Endodermal cell (in vitro differentiated cells): ENCODE results near the gene XRCC1. TPM values are rescaled to one million over a fixed set of nuclear protein-coding genes. Genes with fewer than 3 reads are reported as not detected.
"Not testable (repeated sequence)": the region's sequence is repeated elsewhere in the genome, so short reads cannot be mapped to it uniquely, and the experiment has no call there.

Experiments used
- DNase-seq: peaks from one replicate; pipeline ENCODE4 v3.0.0-alpha.2; 2017
- H3K27ac ChIP-seq: 2 replicates; pipeline ENCODE4 v1.5.1; 2013; ENCODE audit warnings: mild to moderate bottlenecking, low read depth, low read length, moderate library complexity
- H3K27me3 ChIP-seq: 2 replicates; pipeline ENCODE4 v1.6.1; 2013; ENCODE audit warnings: mild to moderate bottlenecking, low read length, moderate library complexity; ENCODE audit not compliant: insufficient read depth, control insufficient read depth, poor library complexity, severe bottlenecking
- H3K36me3 ChIP-seq: 2 replicates; pipeline ENCODE4 v1.7.0; 2013; ENCODE audit warnings: mild to moderate bottlenecking, low read length, moderate library complexity; ENCODE audit not compliant: control insufficient read depth, insufficient read depth
- H3K4me1 ChIP-seq: one replicate; pipeline ENCODE4 v1.7.0; 2013; ENCODE audit warnings: low read length; ENCODE audit not compliant: control insufficient read depth, insufficient read depth
- H3K4me3 ChIP-seq: 2 replicates; pipeline ENCODE4 v1.5.1; 2013; ENCODE audit warnings: mild to moderate bottlenecking, low read length, moderate library complexity
- H3K9ac ChIP-seq: 2 replicates; pipeline ENCODE4 v1.6.1; 2013; ENCODE audit warnings: mild to moderate bottlenecking, low read length, moderate library complexity; ENCODE audit not compliant: poor library complexity, severe bottlenecking; ENCODE audit errors: extremely low read depth
- H3K9me3 ChIP-seq: 2 replicates; pipeline ENCODE4 v1.6.1; 2013; ENCODE audit warnings: mild to moderate bottlenecking, low read length, moderate library complexity; ENCODE audit not compliant: control insufficient read depth
- H3K27ac Mint-ChIP-seq: 2 replicates; pipeline ENCODE4 v1.8.0; 2020; ENCODE audit warnings: mixed read lengths
- H3K27me3 Mint-ChIP-seq: 2 replicates; pipeline ENCODE4 v1.8.0; 2021; ENCODE audit warnings: mild to moderate bottlenecking, mixed read lengths; ENCODE audit not compliant: insufficient read depth
- H3K36me3 Mint-ChIP-seq: 2 replicates; pipeline ENCODE4 v1.8.0; 2020; ENCODE audit warnings: low read depth, mixed read lengths
- H3K4me1 Mint-ChIP-seq: 2 replicates; pipeline ENCODE4 v1.8.0; 2020; ENCODE audit warnings: mixed read lengths
- H3K4me3 Mint-ChIP-seq: 2 replicates; pipeline ENCODE4 v1.8.0; 2020; ENCODE audit warnings: mild to moderate bottlenecking, moderate library complexity, mixed read lengths
- H3K9me3 Mint-ChIP-seq: 2 replicates; pipeline ENCODE4 v1.8.0; 2020; ENCODE audit warnings: mild to moderate bottlenecking, mixed read lengths
- WGBS, 2 experiments: methylation state at CpG; one replicate each; pipeline versions ENCODE4 v1.1.5 to v1.1.7; 2013; ENCODE audit warnings: missing lambda C conversion rate in 2 of 2, mixed read lengths in 1 of 2; ENCODE audit not compliant: insufficient coverage in 1 of 2, insufficient read length in 1 of 2; 5-methylcytosine and 5-hydroxymethylcytosine counted together
- total RNA-seq, 2 donors: library from RNA; stranded (reverse); fragmentation: NEBNext Ultra II Directional in 1 of 2; extraction: Animal tissue kit (Norgen Biotek cat#: 25700) in 1 of 2; gene quantifications; 2 replicates in 1 of 2; 3 replicates in 1 of 2; pipeline ENCODE4 v1.2.1, GENCODE V29; 2021
- TF ChIP-seq, protein P1 (sequence below): fragments of 200-600 bp; sonication (generic); conservative IDR thresholded peaks from 2 replicates; pipeline ENCODE4 v1.5.0; 2021; ENCODE audit warnings: antibody characterized with exemption, mild to moderate bottlenecking

The XRCC1 gene
- total RNA-seq, 2 donors from 2014 or later: 48.8 to 52.1 TPM

DNA sequence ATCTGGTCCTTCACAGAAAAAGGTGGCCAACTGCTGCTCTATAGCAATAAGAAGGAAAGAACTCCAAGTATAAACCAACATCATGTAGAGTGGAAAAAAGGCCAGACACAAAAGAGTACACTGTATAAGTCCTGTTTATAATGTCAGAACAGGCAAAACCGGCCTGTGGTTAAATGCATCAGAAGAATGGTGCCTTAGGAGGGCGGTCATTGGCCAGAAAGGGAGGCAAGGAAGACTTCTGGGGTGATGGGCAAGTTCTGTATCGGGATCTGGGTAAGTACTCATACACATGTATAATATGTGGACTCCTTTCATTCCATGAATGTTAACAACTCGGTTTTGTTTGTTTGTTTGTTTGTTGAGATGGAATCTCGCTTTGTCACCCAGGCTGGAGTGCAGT is 52.4 kb downstream of the XRCC1 start:
- no peak overlapping the region for H3K9ac ChIP-seq
- TF ChIP-seq, protein P1, sequence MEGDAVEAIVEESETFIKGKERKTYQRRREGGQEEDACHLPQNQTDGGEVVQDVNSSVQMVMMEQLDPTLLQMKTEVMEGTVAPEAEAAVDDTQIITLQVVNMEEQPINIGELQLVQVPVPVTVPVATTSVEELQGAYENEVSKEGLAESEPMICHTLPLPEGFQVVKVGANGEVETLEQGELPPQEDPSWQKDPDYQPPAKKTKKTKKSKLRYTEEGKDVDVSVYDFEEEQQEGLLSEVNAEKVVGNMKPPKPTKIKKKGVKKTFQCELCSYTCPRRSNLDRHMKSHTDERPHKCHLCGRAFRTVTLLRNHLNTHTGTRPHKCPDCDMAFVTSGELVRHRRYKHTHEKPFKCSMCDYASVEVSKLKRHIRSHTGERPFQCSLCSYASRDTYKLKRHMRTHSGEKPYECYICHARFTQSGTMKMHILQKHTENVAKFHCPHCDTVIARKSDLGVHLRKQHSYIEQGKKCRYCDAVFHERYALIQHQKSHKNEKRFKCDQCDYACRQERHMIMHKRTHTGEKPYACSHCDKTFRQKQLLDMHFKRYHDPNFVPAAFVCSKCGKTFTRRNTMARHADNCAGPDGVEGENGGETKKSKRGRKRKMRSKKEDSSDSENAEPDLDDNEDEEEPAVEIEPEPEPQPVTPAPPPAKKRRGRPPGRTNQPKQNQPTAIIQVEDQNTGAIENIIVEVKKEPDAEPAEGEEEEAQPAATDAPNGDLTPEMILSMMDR: no peak
- H3K9me3 Mint-ChIP-seq: no peaks in the 10 kb centered on the region
- H3K27ac Mint-ChIP-seq: no peak overlapping the region
- no peaks in the 10 kb centered on the region for H3K36me3 ChIP-seq
- H3K36me3 Mint-ChIP-seq: peaks cover 4% of the 10 kb centered on the region
- no peaks in the 10 kb centered on the region for H3K27me3 ChIP-seq
- 92% methylated on average over 5 of the region's 5 CpGs for WGBS, 2 experiments
- DNase-seq: no peak
- H3K27ac ChIP-seq: no peak overlapping the region
- no peaks in the 10 kb centered on the region for H3K9me3 ChIP-seq
- no peak overlapping the region for H3K4me3 Mint-ChIP-seq
- no peaks in the 10 kb centered on the region for H3K4me1 ChIP-seq
- peaks cover 17% of the 10 kb centered on the region for H3K4me1 Mint-ChIP-seq
- H3K4me3 ChIP-seq: no peak overlapping the region
- peaks cover 23% of the 10 kb centered on the region for H3K27me3 Mint-ChIP-seq

DNA sequence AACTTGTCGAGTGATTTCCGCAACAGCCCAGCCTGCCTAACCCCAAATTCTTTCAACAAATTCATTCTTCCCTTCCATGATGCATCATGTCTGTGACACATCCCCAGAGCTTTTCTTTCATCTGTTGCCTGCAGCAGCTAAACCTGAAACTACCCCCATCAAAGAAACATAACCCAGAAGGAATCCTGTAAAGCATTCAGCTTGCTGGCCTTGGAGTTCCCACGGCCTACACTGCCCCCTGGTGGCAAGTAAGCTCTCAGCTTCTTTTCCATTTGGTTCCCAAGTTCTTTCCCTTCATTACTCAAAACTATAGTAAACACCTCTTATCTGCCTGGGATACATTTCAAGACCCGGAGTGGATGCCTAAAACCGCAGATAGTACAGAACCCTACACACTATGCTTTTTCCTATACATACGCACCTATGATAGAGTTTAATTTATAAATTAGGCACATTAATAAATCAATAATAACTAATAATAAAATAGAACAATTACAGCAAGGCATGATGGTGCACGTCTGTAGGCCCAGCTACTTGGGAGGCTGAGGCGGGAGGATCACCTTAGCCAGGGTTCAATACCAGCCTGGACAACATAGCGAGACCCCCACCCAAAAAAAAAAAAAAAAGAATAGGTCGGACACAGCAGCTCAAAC is 55.8 kb downstream of the XRCC1 start:
- Histone ChIP-seq H3K36me3 (no peaks in the 10 kb centered on the region), H3K9me3 (no peaks in the 10 kb centered on the region), H3K27me3 (no peaks in the 10 kb centered on the region), H3K27ac (no peak overlapping the region), H3K4me1 (no peaks in the 10 kb centered on the region), H3K9ac (no peak overlapping the region), H3K4me3 (no peak overlapping the region)
- peaks cover 4% of the 10 kb centered on the region for H3K36me3 Mint-ChIP-seq
- no peaks in the 10 kb centered on the region for H3K27me3 Mint-ChIP-seq
- WGBS, 2 experiments: 53 to 68% methylated on average over 3 to 9 of the region's 10 CpGs
- peak; percentile 91 for DNase-seq
- no peaks in the 10 kb centered on the region for H3K9me3 Mint-ChIP-seq
- peaks cover 4% of the 10 kb centered on the region for H3K4me1 Mint-ChIP-seq
- TF ChIP-seq, protein P1: peak; percentile 98
- no peak overlapping the region for H3K4me3 Mint-ChIP-seq
- H3K27ac Mint-ChIP-seq: no peak overlapping the region

DNA sequence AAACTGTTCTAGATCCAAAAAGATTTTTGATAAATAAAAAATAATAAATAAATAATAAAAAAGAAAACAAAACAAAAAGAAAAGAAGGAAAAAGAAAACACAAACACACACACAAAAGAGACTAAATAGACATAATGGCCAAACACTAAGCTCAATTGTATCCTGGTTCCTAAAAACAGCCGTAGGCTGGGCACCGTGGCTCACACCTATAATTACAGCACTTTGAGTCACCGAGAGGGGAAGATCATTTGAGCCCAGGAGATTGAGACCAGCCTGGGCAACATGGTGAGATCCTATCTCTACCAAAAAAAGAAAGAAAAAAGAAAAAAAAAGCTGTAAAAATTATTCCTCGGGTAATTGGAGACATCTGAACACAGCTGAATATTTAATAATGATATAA is 57.3 kb downstream of the XRCC1 start:
- Histone ChIP-seq H3K9me3 (no peaks in the 10 kb centered on the region), H3K27ac (no peak overlapping the region), H3K4me3 (no peak overlapping the region), H3K9ac (no peak overlapping the region), H3K36me3 (no peaks in the 10 kb centered on the region), H3K4me1 (no peaks in the 10 kb centered on the region), H3K27me3 (no peaks in the 10 kb centered on the region)
- peaks cover 4% of the 10 kb centered on the region for H3K4me1 Mint-ChIP-seq
- H3K9me3 Mint-ChIP-seq: peaks cover 8% of the 10 kb centered on the region
- no peak overlapping the region for H3K4me3 Mint-ChIP-seq
- TF ChIP-seq, protein P1: no peak
- H3K27me3 Mint-ChIP-seq: no peaks in the 10 kb centered on the region
- WGBS, 2 experiments: 74 to 83% methylated on average over 1 to 4 of the region's 4 CpGs
- DNase-seq: no peak
- peaks cover 13% of the 10 kb centered on the region for H3K36me3 Mint-ChIP-seq
- H3K27ac Mint-ChIP-seq: no peak overlapping the region

DNA sequence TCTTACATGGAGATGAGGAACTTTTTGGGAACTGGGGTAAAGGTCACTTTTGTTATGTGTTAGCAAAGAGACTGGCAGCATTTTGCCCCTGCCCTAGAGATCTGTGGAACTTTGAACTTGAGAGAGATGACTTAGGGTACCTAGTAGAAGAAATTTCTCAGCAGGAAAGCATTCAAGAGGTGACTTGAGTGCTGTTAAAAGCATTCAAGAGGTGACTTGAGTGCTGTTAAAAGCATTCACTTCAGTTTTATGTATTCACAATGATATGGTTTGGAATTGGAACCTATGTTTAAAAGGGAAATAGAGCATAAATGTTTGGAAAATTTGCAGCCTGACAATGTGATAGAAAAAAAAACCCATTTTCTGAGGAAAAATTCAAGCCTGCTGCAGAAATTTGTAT is 62.9 kb downstream of the XRCC1 start:
- not testable (repeated sequence) for H3K4me3 Mint-ChIP-seq, H3K4me1 ChIP-seq, H3K9me3 ChIP-seq, H3K27me3 Mint-ChIP-seq, H3K27me3 ChIP-seq, H3K27ac Mint-ChIP-seq, DNase-seq, H3K9ac ChIP-seq, H3K4me1 Mint-ChIP-seq, H3K27ac ChIP-seq, H3K4me3 ChIP-seq
- peaks cover 16% of the 10 kb centered on the region for H3K36me3 ChIP-seq
- peaks cover 25% of the 10 kb centered on the region for H3K9me3 Mint-ChIP-seq
- H3K36me3 Mint-ChIP-seq: peaks cover 47% of the 10 kb centered on the region
